GM21381 (cell line): Measurements from ENCODE around the gene SHISA4.
"Not testable (repeated sequence)": the region's sequence is repeated elsewhere in the genome, so short reads cannot be mapped to it uniquely, and the experiment has no call there.

Experiments
- ATAC-seq: cut with Tn5 transposase; IDR thresholded peaks from one replicate; pipeline ENCODE4 v1.9.1; 2021; ENCODE audit warnings: mild to moderate bottlenecking, moderate library complexity; ENCODE audit not compliant: unreplicated experiment

SHISA4 gene

GRCh38 chr1:201888282-201889089 lies at the start of gene SHISA4:
Gene SHISA4 (plus strand): TSS chr1:201888898. CDS start chr1:201888995, 97 bp downstream.
- ATAC-seq: no peak

GRCh38 chr1:201839089-201839488 lies 49.6 kb upstream of the SHISA4 start:
- ATAC-seq: not testable (repeated sequence)

GRCh38 chr1:201840055-201840454 lies 48.6 kb upstream of the SHISA4 start:
- ATAC-seq: no peak

- no peak for ATAC-seq
Observed at GRCh38 chr1:201840490-201840889, 48.2 kb upstream of the SHISA4 start.

GRCh38 chr1:201841265-201841912 lies 47.3 kb upstream of the SHISA4 start:
- no peak for ATAC-seq

- no peak for ATAC-seq
Observed at GRCh38 chr1:201842472-201843027, 46.1 kb upstream of the SHISA4 start.

- ATAC-seq: no peak
Observed at GRCh38 chr1:201845331-201846083, 43.2 kb upstream of the SHISA4 start.

GRCh38 chr1:201847150-201847549 lies 41.5 kb upstream of the SHISA4 start:
- ATAC-seq: no peak

GRCh38 chr1:201848230-201848629 lies 40.5 kb upstream of the SHISA4 start:
- ATAC-seq: no peak

- no peak for ATAC-seq
Observed at GRCh38 chr1:201849372-201850052, 39.2 kb upstream of the SHISA4 start.

GRCh38 chr1:201850053-201850397 lies 38.7 kb upstream of the SHISA4 start:
- ATAC-seq: no peak

- ATAC-seq: no peak
Observed at GRCh38 chr1:201851949-201852348, 36.7 kb upstream of the SHISA4 start.

- ATAC-seq: not testable (repeated sequence)
Observed at GRCh38 chr1:201856722-201857121, 32.0 kb upstream of the SHISA4 start.

- ATAC-seq: no peak
Observed at GRCh38 chr1:201859424-201859823, 29.3 kb upstream of the SHISA4 start.

GRCh38 chr1:201861448-201861847 lies 27.2 kb upstream of the SHISA4 start:
- no peak for ATAC-seq

GRCh38 chr1:201870397-201870796 lies 18.3 kb upstream of the SHISA4 start:
- ATAC-seq: no peak

GRCh38 chr1:201874672-201875071 lies 14.0 kb upstream of the SHISA4 start:
- no peak for ATAC-seq

GRCh38 chr1:201876148-201876818 lies 12.4 kb upstream of the SHISA4 start:
- ATAC-seq: no peak

GRCh38 chr1:201877877-201878401 lies 10.8 kb upstream of the SHISA4 start:
- ATAC-seq: no peak
